Measurements from ENCODE around the gene IL7R. TPM values are rescaled to one million over a fixed set of nuclear protein-coding genes. Genes with fewer than 3 reads are reported as not detected.

The IL7R gene
- total and polyA plus RNA-seq, 9 donors = 0.28 to 11.3 (median 3.2) TPM

DNA sequence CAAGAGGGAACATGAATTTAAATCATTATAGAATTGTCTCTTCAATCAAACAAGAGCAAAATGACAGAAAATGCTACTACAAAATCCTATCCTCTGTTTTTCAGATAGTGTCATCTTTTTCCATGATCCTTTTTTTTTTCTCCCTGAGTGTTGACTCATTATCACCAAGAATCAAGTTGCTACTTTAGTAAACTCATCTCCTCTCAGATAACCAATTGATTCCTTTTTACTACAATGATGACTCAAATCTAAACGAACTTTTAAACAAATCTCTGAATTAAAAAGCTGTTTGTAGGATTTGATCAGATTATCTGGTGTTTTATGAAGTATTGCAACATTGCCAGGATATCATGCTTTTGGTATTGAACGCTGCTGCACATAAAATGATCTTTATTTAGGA lies 23.9 kb upstream of the IL7R start:
- H3K4me3 ChIP-seq = no peak overlapping the region
- H3K27ac ChIP-seq = no peak overlapping the region
- 73 to 85% (median 79%) methylated on average over 2 of the region's 2 CpGs for WGBS, 3 donors
- intact Hi-C loops (cut with DNase I) = no loop called here
- TF ChIP-seq EP300 (IDR thresholded peaks at IDR 0.05) (no peak), POLR2A (IDR thresholded peaks at IDR 0.05) (no peak)
- TF ChIP-seq, protein P1, sequence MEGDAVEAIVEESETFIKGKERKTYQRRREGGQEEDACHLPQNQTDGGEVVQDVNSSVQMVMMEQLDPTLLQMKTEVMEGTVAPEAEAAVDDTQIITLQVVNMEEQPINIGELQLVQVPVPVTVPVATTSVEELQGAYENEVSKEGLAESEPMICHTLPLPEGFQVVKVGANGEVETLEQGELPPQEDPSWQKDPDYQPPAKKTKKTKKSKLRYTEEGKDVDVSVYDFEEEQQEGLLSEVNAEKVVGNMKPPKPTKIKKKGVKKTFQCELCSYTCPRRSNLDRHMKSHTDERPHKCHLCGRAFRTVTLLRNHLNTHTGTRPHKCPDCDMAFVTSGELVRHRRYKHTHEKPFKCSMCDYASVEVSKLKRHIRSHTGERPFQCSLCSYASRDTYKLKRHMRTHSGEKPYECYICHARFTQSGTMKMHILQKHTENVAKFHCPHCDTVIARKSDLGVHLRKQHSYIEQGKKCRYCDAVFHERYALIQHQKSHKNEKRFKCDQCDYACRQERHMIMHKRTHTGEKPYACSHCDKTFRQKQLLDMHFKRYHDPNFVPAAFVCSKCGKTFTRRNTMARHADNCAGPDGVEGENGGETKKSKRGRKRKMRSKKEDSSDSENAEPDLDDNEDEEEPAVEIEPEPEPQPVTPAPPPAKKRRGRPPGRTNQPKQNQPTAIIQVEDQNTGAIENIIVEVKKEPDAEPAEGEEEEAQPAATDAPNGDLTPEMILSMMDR (IDR thresholded peaks at IDR 0.05) = no peak
- no peaks in the 10 kb centered on the region for H3K27me3 ChIP-seq
- DNase-seq = no peak
- no peaks in the 10 kb centered on the region for H3K36me3 ChIP-seq
- no peaks in the 10 kb centered on the region for H3K4me1 ChIP-seq (ENCODE audit: insufficient read depth)
- no peaks in the 10 kb centered on the region for H3K9me3 ChIP-seq

DNA sequence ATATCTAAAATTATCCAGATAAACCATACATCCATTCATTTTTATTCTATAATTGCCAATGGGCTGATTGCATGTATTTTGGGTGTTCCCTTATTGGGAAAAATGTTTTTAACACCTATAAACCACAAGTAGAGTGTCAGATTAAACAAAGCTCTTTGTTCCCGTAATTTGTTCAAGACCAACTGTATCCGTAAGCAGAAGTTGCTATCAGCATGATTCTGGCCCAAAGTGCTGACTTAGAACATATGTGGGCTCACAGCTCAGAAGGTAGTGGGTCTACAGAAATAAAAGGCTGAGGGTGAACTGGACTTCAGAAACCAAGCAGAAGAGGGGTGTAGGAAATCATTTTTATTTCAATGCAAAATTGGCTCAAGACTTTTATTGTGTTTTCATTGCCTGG lies 23.5 kb upstream of the IL7R start:
- Histone ChIP-seq H3K4me3 (no peak overlapping the region), H3K36me3 (no peaks in the 10 kb centered on the region), H3K27me3 (no peaks in the 10 kb centered on the region), H3K4me1 (ENCODE audit: insufficient read depth) (no peaks in the 10 kb centered on the region), H3K9me3 (no peaks in the 10 kb centered on the region), H3K27ac (no peak overlapping the region)
- WGBS, 3 donors = 81 to 92% (median 92%) methylated on average over 2 of the region's 2 CpGs
- intact Hi-C loops (cut with DNase I) = no loop called here
- DNase-seq = no peak
- TF ChIP-seq POLR2A (IDR thresholded peaks at IDR 0.05) (no peak), EP300 (IDR thresholded peaks at IDR 0.05) (no peak)
- TF ChIP-seq, protein P1 (IDR thresholded peaks at IDR 0.05) = no peak

DNA sequence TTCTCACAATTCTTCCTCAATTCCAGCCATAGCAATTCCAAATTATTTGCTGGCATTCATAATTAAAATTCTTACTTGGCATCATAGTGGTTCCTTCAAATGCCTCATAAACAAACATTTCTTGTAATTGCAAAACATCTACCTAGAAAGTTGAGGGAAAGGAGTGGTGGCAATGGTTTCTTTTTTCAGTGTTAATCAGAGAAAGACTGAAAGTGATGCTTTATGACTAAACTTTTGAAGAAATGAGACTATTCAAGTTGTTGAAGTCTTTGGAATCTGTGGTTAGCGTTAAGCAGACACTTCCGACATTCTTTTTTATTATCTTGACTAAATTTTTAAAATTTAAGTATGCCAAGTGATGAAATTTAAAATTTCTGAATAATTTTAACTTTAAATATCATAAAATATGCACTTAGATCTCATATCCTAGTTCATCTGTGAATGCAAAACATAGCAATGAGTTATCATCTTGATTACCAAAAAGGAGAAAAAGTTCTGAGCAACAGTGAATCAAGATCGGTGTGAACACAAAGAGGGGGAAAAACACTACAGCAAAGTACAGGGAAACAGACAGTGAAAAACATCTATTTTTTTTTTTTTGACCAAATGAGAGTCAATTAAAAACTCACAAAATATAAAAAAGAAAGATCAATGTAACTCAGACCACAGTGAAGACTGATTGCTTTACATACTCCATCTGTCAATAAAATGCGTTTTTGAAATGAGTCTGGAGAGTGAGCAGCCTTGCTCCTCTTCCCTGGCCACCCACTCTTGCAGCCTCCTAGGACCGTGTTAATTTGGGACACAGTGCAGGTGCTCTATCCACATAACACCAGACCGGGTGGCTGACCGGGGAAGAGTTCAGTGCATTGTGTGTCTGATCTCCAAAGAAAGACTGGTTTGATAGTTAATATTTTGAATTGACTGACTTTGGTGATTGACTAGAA lies 20.6 kb upstream of the IL7R start:
- no peak for DNase-seq
- Histone ChIP-seq H3K27me3 (no peaks in the 10 kb centered on the region), H3K27ac (no peak overlapping the region), H3K4me1 (ENCODE audit: insufficient read depth) (no peaks in the 10 kb centered on the region), H3K36me3 (no peaks in the 10 kb centered on the region), H3K4me3 (no peak overlapping the region), H3K9me3 (no peaks in the 10 kb centered on the region)
- TF ChIP-seq, protein P1 (IDR thresholded peaks at IDR 0.05) = no peak
- no peak for TF ChIP-seq POLR2A (IDR thresholded peaks at IDR 0.05)
- TF ChIP-seq EP300 (IDR thresholded peaks at IDR 0.05) = no peak
- WGBS, 3 donors = 86 to 89% (median 88%) methylated on average over 7 of the region's 7 CpGs
- intact Hi-C loops (cut with DNase I) = no loop called here

DNA sequence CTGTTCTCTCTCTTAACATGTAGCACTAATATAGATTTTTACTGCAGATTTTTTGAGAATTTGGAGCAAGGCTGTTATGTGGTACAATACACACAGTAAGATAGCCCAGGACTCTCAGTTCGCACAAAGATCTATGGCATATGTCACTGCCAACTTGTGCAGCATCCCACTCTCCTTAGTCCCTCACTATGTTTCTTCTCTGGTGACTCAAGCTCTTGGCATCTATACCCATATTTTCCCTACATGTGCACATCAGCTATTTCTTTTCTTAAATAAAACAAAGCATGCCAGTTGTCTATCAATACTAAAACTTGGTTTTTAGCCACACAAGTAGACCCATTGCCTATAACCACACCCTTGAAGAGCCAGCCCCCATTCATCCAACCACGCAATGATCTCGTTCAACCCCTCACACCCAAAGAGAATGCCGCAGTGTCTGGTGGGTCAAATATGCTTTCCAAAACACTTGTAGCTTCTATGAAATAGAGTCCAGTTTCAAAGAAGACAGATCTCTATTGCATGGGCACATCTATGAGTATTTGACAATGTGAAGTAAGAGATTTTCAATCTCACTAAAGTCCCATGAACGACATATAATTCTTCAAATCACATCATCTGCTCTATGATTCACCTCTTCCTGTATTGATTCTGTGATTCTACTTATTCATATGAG lies 18.2 kb upstream of the IL7R start:
- 93 to 96% (median 93%) methylated on average over 5 of the region's 5 CpGs for WGBS, 3 donors
- H3K36me3 ChIP-seq = no peaks in the 10 kb centered on the region

More for the DNA sequence above, 18.2 kb upstream of the IL7R start:
- intact Hi-C loops (cut with DNase I) = no loop called here
- Histone ChIP-seq H3K27ac (no peak overlapping the region), H3K4me1 (ENCODE audit: insufficient read depth) (no peaks in the 10 kb centered on the region), H3K27me3 (no peaks in the 10 kb centered on the region), H3K4me3 (no peak overlapping the region), H3K9me3 (no peaks in the 10 kb centered on the region)
- TF ChIP-seq EP300 (IDR thresholded peaks at IDR 0.05) (no peak), POLR2A (IDR thresholded peaks at IDR 0.05) (no peak)
- TF ChIP-seq, protein P1 (IDR thresholded peaks at IDR 0.05) = no peak
- DNase-seq = no peak

Measured in ovary (tissue), 9 donors.